GM12878 (cell line): ENCODE data around the gene RNASE9. TPM values are rescaled to one million over a fixed set of nuclear protein-coding genes. Genes with fewer than 3 reads are reported as not detected.

Experiments used
- ATAC-seq: fragments of 200-7000 bp; cut with Tn5 transposase; 3 replicates; pipeline ENCODE4 v1.9.1; 2020; ENCODE audit warnings: mild to moderate bottlenecking, moderate library complexity
- BruUV-seq: library from RNA; stranded (reverse); fragments of 400-500 nt; replicated peaks from 2 replicates; lab custom pipeline; 2021; lab: Mats Ljungman, UMichigan
- CTCF ChIA-PET: fragments of 300-600 bp; sonication (Branson Sonifier 250); formaldehyde crosslinking; extraction: SDS; loops from one replicate; lab custom pipeline; 2021; ENCODE audit warnings: inconsistent platforms; lab: Yijun Ruan, JAX
- POLR2A ChIA-PET: fragments of 350-600 bp; formaldehyde crosslinking; extraction: SDS; loops from one replicate; lab custom pipeline; 2021; ENCODE audit warnings: inconsistent platforms; lab: Charles Lee
- RAD21 ChIA-PET: fragments of 300-600 bp; sonication (Branson Sonifier 250); formaldehyde crosslinking; loops from one replicate; lab custom pipeline; 2023; ENCODE audit warnings: antibody characterized with exemption; ENCODE audit not compliant: unreplicated experiment; lab: Charles Lee
- SMC1A ChIA-PET: fragments of 300-600 bp; sonication (Branson Sonifier 250); formaldehyde crosslinking; loops from one replicate; lab custom pipeline; 2023; ENCODE audit not compliant: unreplicated experiment, uncharacterized antibody; lab: Charles Lee
- DNase-seq: peaks from one replicate; pipeline ENCODE4 v3.0.0-alpha.2; 2011; ENCODE audit warnings: low read depth, low spot score
- FAIRE-seq: peaks from 3 replicates; lab custom pipeline; 2011; peaks lifted over from hg19 to GRCh38; lab: Jason Lieb, UNC
- H2AFZ ChIP-seq: 2 replicates; pipeline ENCODE4 v1.6.0; 2011; ENCODE audit warnings: low read depth, low read length, control low read depth; ENCODE audit not compliant: control insufficient read depth
- H3K27ac ChIP-seq: 2 replicates; pipeline ENCODE4 v1.5.1; 2011; ENCODE audit warnings: control low read depth; ENCODE audit not compliant: control insufficient read depth, insufficient read depth
- H3K27me3 ChIP-seq, 2 experiments: replicated peaks in 1 of 2; 2 replicates each; pipeline versions ENCODE4 v1.6.0 to v1.6.1; 2011; ENCODE audit warnings: low read length in 1 of 2; ENCODE audit not compliant: control insufficient read depth in 2 of 2, insufficient read depth in 2 of 2
- H3K36me3 ChIP-seq, 2 experiments: 2 replicates each; pipeline ENCODE4 v1.5.1; 2011; ENCODE audit warnings: low read length in 1 of 2; ENCODE audit not compliant: control insufficient read depth in 2 of 2, insufficient read depth in 2 of 2
- H3K4me1 ChIP-seq: 2 replicates; pipeline ENCODE4 v1.6.1; 2011; ENCODE audit warnings: mild to moderate bottlenecking, low read length, moderate library complexity, mixed read lengths; ENCODE audit not compliant: control insufficient read depth, insufficient read depth
- H3K4me2 ChIP-seq: 2 replicates; pipeline ENCODE4 v1.6.0; 2011; ENCODE audit warnings: control low read depth; ENCODE audit not compliant: control insufficient read depth, insufficient read depth
- H3K4me3 ChIP-seq: fragments of 200-600 bp; sonication (generic); 2 replicates; pipeline ENCODE4 v1.5.1; 2016
- H3K79me2 ChIP-seq: 2 replicates; pipeline ENCODE4 v1.6.0; 2011; ENCODE audit warnings: low read length; ENCODE audit not compliant: control insufficient read depth, insufficient read depth
- H3K9ac ChIP-seq: 2 replicates; pipeline ENCODE4 v1.8.0; 2011; ENCODE audit warnings: low read length, control low read depth, mixed read lengths; ENCODE audit not compliant: control insufficient read depth, insufficient read depth
- H3K9me3 ChIP-seq: replicated peaks from 3 replicates; pipeline ENCODE4 v1.5.1; 2011; ENCODE audit warnings: mild to moderate bottlenecking, low read length; ENCODE audit not compliant: control insufficient read depth, insufficient read depth
- H4K20me1 ChIP-seq: 2 replicates; pipeline ENCODE4 v1.6.0; 2011; ENCODE audit not compliant: control insufficient read depth, insufficient read depth
- EGR1 ChIP-seq, 2 experiments: IDR thresholded peaks; 1 replicate in 1 of 2; 2 replicates in 1 of 2; pipeline ENCODE4 v1.6.1; 2011 to 2012; ENCODE audit warnings: low read depth in 2 of 2, low read length in 2 of 2, borderline replicate concordance in 1 of 2, mild to moderate bottlenecking in 1 of 2, moderate library complexity in 1 of 2
- FOXK2 ChIP-seq: fragments of 450-650 bp; IDR thresholded peaks from 2 replicates; pipeline ENCODE4 v1.6.1; 2017; ENCODE audit warnings: mild to moderate bottlenecking, moderate library complexity
- JUND ChIP-seq: IDR thresholded peaks from 2 replicates; pipeline ENCODE4 v1.6.1; 2012; ENCODE audit warnings: low read depth, mild to moderate bottlenecking, low read length, improper control_type of control experiment, moderate library complexity
- MLLT1 ChIP-seq: fragments of 450-650 bp; IDR thresholded peaks from 2 replicates; pipeline ENCODE4 v1.6.1; 2016; ENCODE audit warnings: mild to moderate bottlenecking
- RAD51 ChIP-seq: fragments of 450-650 bp; IDR thresholded peaks from 2 replicates; pipeline ENCODE4 v1.6.1; 2016; ENCODE audit warnings: moderate library complexity, mild to moderate bottlenecking, inconsistent platforms
- SMAD5 ChIP-seq: IDR thresholded peaks from 2 replicates; pipeline ENCODE4 v1.6.1; 2016; ENCODE audit warnings: antibody characterized with exemption, low read depth
- WGBS: methylation state at CpG from one replicate; pipeline ENCODE4 v1.1.6; 2016; ENCODE audit warnings: low lambda C conversion rate; ENCODE audit not compliant: insufficient replicate concordance, insufficient coverage; ENCODE audit errors: missing lambda C conversion rate; 5-methylcytosine and 5-hydroxymethylcytosine counted together
- in situ Hi-C: fragments of 300-500 bp; cut with MboI; formaldehyde crosslinking; loops from 9 replicates; pipeline ENCODE4 v1.14.3; 2018; ENCODE audit warnings: mixed read lengths
- intact Hi-C: fragments of 100-400 bp; cut with micrococcal nuclease; formaldehyde crosslinking; loops from one replicate; pipeline ENCODE4 v1.14.2; 2022; ENCODE audit not compliant: unreplicated experiment
- polyA plus RNA-seq, 11 experiments: library from polyadenylated mRNA; depleted of rRNA in 4 of 11; unstranded in 6 of 11; stranded (reverse) in 5 of 11; fragments of >200 nt; fragmentation: Nextera tagmentation in 4 of 11; fragmentation: Illumina TruSeq in 1 of 11; extraction: Ambion mirVana in 4 of 11; extraction: Trizol in 1 of 11; gene quantifications; 1 replicate in 1 of 11; 2 replicates in 10 of 11; pipeline versions ENCODE4 v1.2.1 to v1.2.3, GENCODE V29; 2011 to 2016; ENCODE audit warnings: inconsistent platforms in 2 of 11, missing spikeins in 2 of 11, low read depth in 1 of 11
- total RNA-seq, 4 experiments: library from RNA; depleted of rRNA in 3 of 4; stranded (reverse); fragments of >200 nt in 3 of 4; fragmentation: Illumina TruSeq in 1 of 4; extraction: Trizol in 1 of 4; gene quantifications; 2 replicates each; pipeline versions ENCODE4 v1.2.1 to v1.2.3, GENCODE V29; 2013 to 2021
- TF ChIP-seq, protein P1 (sequence below): fragments of 450-650 bp; IDR thresholded peaks from 2 replicates; pipeline ENCODE4 v1.6.1; 2018; ENCODE audit warnings: mild to moderate bottlenecking, low read depth, moderate library complexity; ENCODE audit not compliant: partially characterized antibody

The RNASE9 gene
- total and polyA plus RNA-seq, 10 of the 15 experiments (the other 5 are each of a cell fraction or from before 2014, with no cell fraction given) = not detected

DNA sequence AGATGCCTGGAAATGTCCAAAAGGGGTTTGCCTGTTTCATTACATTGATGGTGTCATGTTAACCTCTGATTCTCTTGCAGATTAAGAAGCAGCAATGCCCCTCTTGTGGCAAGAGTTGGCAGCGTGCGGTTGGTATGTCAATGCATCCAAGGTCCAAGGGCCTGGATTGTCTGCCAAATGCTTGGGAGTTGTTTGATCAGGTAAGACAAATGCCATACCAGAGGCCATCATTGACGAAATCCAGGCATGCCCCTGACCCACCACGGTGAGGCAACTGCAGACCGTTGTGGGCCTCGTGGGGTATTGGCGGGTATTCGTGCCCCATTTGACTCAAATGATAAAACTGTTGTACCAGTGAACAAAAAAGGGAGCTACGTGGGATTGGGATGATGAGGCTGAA is 41.7 kb upstream of the RNASE9 start:
- POLR2A ChIA-PET = no interaction called here
- FAIRE-seq = no peak
- Histone ChIP-seq H3K9me3 (no peaks in the 10 kb centered on the region), H3K36me3 (no peaks in the 10 kb centered on the region), H2AFZ (no peak overlapping the region), H3K4me2 (no peak overlapping the region), H3K27ac (no peak overlapping the region), H3K4me1 (no peaks in the 10 kb centered on the region; the same call in 1 of the 2 replicates), H3K4me3 (no peak overlapping the region), H3K9ac (no peak overlapping the region), H4K20me1 (no peaks in the 10 kb centered on the region), H3K79me2 (no peaks in the 10 kb centered on the region), H3K27me3 (no peaks in the 10 kb centered on the region)
- TF ChIP-seq, protein P1, sequence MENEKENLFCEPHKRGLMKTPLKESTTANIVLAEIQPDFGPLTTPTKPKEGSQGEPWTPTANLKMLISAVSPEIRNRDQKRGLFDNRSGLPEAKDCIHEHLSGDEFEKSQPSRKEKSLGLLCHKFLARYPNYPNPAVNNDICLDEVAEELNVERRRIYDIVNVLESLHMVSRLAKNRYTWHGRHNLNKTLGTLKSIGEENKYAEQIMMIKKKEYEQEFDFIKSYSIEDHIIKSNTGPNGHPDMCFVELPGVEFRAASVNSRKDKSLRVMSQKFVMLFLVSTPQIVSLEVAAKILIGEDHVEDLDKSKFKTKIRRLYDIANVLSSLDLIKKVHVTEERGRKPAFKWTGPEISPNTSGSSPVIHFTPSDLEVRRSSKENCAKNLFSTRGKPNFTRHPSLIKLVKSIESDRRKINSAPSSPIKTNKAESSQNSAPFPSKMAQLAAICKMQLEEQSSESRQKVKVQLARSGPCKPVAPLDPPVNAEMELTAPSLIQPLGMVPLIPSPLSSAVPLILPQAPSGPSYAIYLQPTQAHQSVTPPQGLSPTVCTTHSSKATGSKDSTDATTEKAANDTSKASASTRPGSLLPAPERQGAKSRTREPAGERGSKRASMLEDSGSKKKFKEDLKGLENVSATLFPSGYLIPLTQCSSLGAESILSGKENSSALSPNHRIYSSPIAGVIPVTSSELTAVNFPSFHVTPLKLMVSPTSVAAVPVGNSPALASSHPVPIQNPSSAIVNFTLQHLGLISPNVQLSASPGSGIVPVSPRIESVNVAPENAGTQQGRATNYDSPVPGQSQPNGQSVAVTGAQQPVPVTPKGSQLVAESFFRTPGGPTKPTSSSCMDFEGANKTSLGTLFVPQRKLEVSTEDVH = no peak
- TF ChIP-seq RAD51 (no peak), FOXK2 (no peak), JUND (no peak), SMAD5 (no peak), MLLT1 (no peak), EGR1 (IDR thresholded peaks at IDR 0.05; ENCODE audit: borderline replicate concordance in 1 of 2, low read depth in 2 of 2, low read length in 2 of 2) (no peak)
- CTCF ChIA-PET = interaction anchor here (0.5 to 9.9 kb wide), 3 partner anchors 96 to 274 kb away, joined by 3 to 216 read pairs (median 3); partner anchors contain the start of gene CCNB1IP1
- no peak for DNase-seq
- in situ Hi-C loops (no loop called here), intact Hi-C loops (no loop called here)
- SMC1A ChIA-PET = interaction anchor here (1.0 to 1.4 kb wide), 2 partner anchors 187 to 273 kb away, joined by 4 read pairs; no protein-coding TSS in a partner anchor
- ATAC-seq = no peak
- RAD21 ChIA-PET = interaction anchor here (1.6 kb wide), 1 partner anchor 116 kb away, joined by 3 read pairs; no protein-coding TSS in a partner anchor
- BruUV-seq = no TSS peak
- whole genome bisulfite sequencing = 66% methylated on average over 9 of the region's 9 CpGs
